GM18870 (cell line): ENCODE measurements around the gene HNRNPL.
"Not testable (repeated sequence)": the region's sequence is repeated elsewhere in the genome, so short reads cannot be mapped to it uniquely, and the experiment has no call there.

Source experiments
- ATAC-seq: cut with Tn5 transposase; IDR thresholded peaks from one replicate; pipeline ENCODE4 v1.9.1; 2021; ENCODE audit warnings: moderate library complexity; ENCODE audit not compliant: unreplicated experiment

HNRNPL gene

GRCh38 chr19:38869836-38870607 is 20.2 kb upstream of the HNRNPL start:
- peak; percentile 51 for ATAC-seq

- no peak for ATAC-seq
Measured at GRCh38 chr19:38869160-38869835, 19.5 kb upstream of the HNRNPL start.

GRCh38 chr19:38868551-38868950 is 18.8 kb upstream of the HNRNPL start:
- no peak for ATAC-seq

GRCh38 chr19:38867171-38867780 is 17.5 kb upstream of the HNRNPL start:
- ATAC-seq = no peak

GRCh38 chr19:38862321-38863059 is 12.7 kb upstream of the HNRNPL start:
- no peak for ATAC-seq

GRCh38 chr19:38861368-38861767 is 11.6 kb upstream of the HNRNPL start:
- no peak for ATAC-seq

- not testable (repeated sequence) for ATAC-seq
Measured at GRCh38 chr19:38859631-38860204, 9.9 kb upstream of the HNRNPL start.

GRCh38 chr19:38856813-38857212 is 7.0 kb upstream of the HNRNPL start:
- no peak for ATAC-seq

- ATAC-seq = not testable (repeated sequence)
Measured at GRCh38 chr19:38855751-38856150, 6.0 kb upstream of the HNRNPL start.

GRCh38 chr19:38854961-38855360 is 5.2 kb upstream of the HNRNPL start:
- ATAC-seq = not testable (repeated sequence)

- no peak for ATAC-seq
Measured at GRCh38 chr19:38853214-38853613, 3.4 kb upstream of the HNRNPL start.

- no peak for ATAC-seq
Measured at GRCh38 chr19:38852231-38853044, 2.7 kb upstream of the HNRNPL start.

- no peak for ATAC-seq
Measured at GRCh38 chr19:38851622-38852230, 1.9 kb upstream of the HNRNPL start.

GRCh38 chr19:38850976-38851621 is 1.3 kb upstream of the HNRNPL start:
- no peak for ATAC-seq

- ATAC-seq = peak; percentile 84
Measured at GRCh38 chr19:38850436-38850975, 720 bp upstream of the HNRNPL start.

GRCh38 chr19:38849147-38849859 is 483 bp downstream of the HNRNPL start:
- ATAC-seq = no peak

- ATAC-seq = no peak
Measured at GRCh38 chr19:38848299-38849146, 1.3 kb downstream of the HNRNPL start.
